Astrocyte (in vitro differentiated cells and primary cell): ENCODE data around the gene CERS6. TPM values are rescaled to one million over a fixed set of nuclear protein-coding genes. Genes with fewer than 3 reads are reported as not detected.
A peak's percentile ranks its signal among the peaks of the same experiment; 100 is the strongest.
"Not testable (repeated sequence)": the region's sequence is repeated elsewhere in the genome, so short reads cannot be mapped to it uniquely, and the experiment has no call there.

Experiments used
- DNase-seq: peaks from one replicate; pipeline ENCODE4 v3.0.0-alpha.2; 2010; ENCODE audit warnings: low read depth
- FAIRE-seq: peaks from 2 replicates; lab custom pipeline; 2011; peaks lifted over from hg19 to GRCh38; lab: Jason Lieb, UNC
- H2AFZ ChIP-seq: 2 replicates; pipeline ENCODE4 v1.6.0; 2012; ENCODE audit warnings: low read depth, low read length, inconsistent platforms
- H3K27ac ChIP-seq: 2 replicates; pipeline ENCODE4 v1.5.1; 2011; ENCODE audit warnings: low read depth, low read length, inconsistent platforms
- H3K27me3 ChIP-seq: 2 replicates; pipeline ENCODE4 v1.6.0; 2011; ENCODE audit warnings: low read length, inconsistent platforms; ENCODE audit not compliant: insufficient read depth
- H3K36me3 ChIP-seq: 2 replicates; pipeline ENCODE4 v1.5.1; 2011; ENCODE audit warnings: low read length, inconsistent platforms; ENCODE audit not compliant: insufficient read depth
- H3K4me1 ChIP-seq: 2 replicates; pipeline ENCODE4 v1.5.1; 2011; ENCODE audit warnings: low read length, inconsistent platforms; ENCODE audit not compliant: insufficient read depth
- H3K4me2 ChIP-seq: 2 replicates; pipeline ENCODE4 v1.6.0; 2012; ENCODE audit warnings: low read length, inconsistent platforms
- H3K4me3 ChIP-seq: 2 replicates; pipeline ENCODE4 v1.5.1; 2011; ENCODE audit warnings: low read depth, mild to moderate bottlenecking, low read length, inconsistent platforms; ENCODE audit not compliant: insufficient read depth
- H3K79me2 ChIP-seq: 2 replicates; pipeline ENCODE4 v1.6.0; 2012; ENCODE audit warnings: mild to moderate bottlenecking, low read length, inconsistent platforms; ENCODE audit not compliant: insufficient read depth
- H3K9ac ChIP-seq: 2 replicates; pipeline ENCODE4 v1.6.0; 2012; ENCODE audit warnings: mild to moderate bottlenecking, low read length, inconsistent platforms
- H3K9me3 ChIP-seq: 2 replicates; pipeline ENCODE4 v1.5.1; 2012; ENCODE audit warnings: low read depth, mild to moderate bottlenecking, low read length, inconsistent platforms; ENCODE audit not compliant: insufficient read depth
- H4K20me1 ChIP-seq: 2 replicates; pipeline ENCODE4 v1.6.0; 2012; ENCODE audit warnings: low read length, inconsistent platforms; ENCODE audit not compliant: insufficient read depth
- H3K27ac Mint-ChIP-seq: one replicate; pipeline ENCODE4 v1.8.0; 2021; ENCODE audit warnings: mild to moderate bottlenecking, mixed read lengths; ENCODE audit not compliant: unreplicated experiment
- H3K27me3 Mint-ChIP-seq: one replicate; pipeline ENCODE4 v1.8.0; 2021; ENCODE audit warnings: low read depth, mixed read lengths; ENCODE audit not compliant: unreplicated experiment
- H3K36me3 Mint-ChIP-seq: one replicate; pipeline ENCODE4 v1.8.0; 2021; ENCODE audit warnings: low read depth, mixed read lengths; ENCODE audit not compliant: unreplicated experiment
- H3K4me1 Mint-ChIP-seq: one replicate; pipeline ENCODE4 v1.8.0; 2021; ENCODE audit warnings: low read depth, mixed read lengths; ENCODE audit not compliant: unreplicated experiment
- H3K4me3 Mint-ChIP-seq: one replicate; pipeline ENCODE4 v1.8.0; 2021; ENCODE audit warnings: mild to moderate bottlenecking, moderate library complexity, mixed read lengths; ENCODE audit not compliant: unreplicated experiment
- H3K9me3 Mint-ChIP-seq: one replicate; pipeline ENCODE4 v1.8.0; 2021; ENCODE audit warnings: mild to moderate bottlenecking, mixed read lengths; ENCODE audit not compliant: unreplicated experiment
- EZH2 ChIP-seq: IDR thresholded peaks from 2 replicates; pipeline ENCODE4 v1.6.1; 2012; ENCODE audit warnings: mild to moderate bottlenecking, low read length, inconsistent platforms; ENCODE audit not compliant: insufficient read depth
- total RNA-seq: library from RNA; stranded (reverse); gene quantifications from 2 replicates; pipeline ENCODE4 v1.2.1, GENCODE V29; 2021
- TF ChIP-seq, protein P1 (sequence below): IDR thresholded peaks from 2 replicates; pipeline ENCODE4 v1.5.1; 2011; ENCODE audit warnings: low read depth, mild to moderate bottlenecking, inconsistent platforms, low read length, moderate library complexity; ENCODE audit not compliant: insufficient read depth

Gene CERS6
- total RNA-seq, 1 donor from 2014 or later = 23.4 TPM

DNA sequence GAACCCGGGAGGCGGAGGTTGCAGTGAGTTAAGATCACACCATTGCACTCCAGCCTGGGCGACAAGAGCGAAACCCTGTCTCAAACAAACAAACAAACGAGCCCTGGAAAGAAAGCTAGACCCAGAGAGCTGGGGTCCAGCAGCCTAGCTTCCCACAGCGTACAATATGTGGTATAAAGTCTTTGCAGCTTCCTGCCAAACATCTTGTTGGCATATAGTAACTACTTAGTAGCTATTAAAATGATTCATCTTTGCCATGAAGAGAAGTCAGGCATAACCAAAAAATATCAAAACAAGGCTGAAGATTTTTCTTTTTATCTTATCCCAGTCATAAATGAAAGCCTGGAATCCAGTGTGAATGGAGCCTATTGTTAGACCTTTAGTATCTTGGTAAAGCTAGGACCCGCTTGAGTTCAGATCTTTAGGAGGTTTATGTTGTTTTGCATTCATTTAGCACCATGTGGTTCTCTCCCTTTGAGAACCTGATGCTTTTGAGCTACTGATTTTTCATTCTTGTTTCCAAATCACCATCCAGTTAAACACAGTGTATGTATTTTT lies 206.7 kb downstream of the CERS6 start:
- H3K27me3 ChIP-seq = no peaks in the 10 kb centered on the region
- no peaks in the 10 kb centered on the region for H3K4me1 ChIP-seq
- no peak overlapping the region for H3K27ac ChIP-seq
- H3K4me3 Mint-ChIP-seq = no peak overlapping the region
- H3K79me2 ChIP-seq = no peaks in the 10 kb centered on the region
- no peak for DNase-seq
- H3K4me1 Mint-ChIP-seq = peaks cover 5% of the 10 kb centered on the region
- TF ChIP-seq, protein P1, sequence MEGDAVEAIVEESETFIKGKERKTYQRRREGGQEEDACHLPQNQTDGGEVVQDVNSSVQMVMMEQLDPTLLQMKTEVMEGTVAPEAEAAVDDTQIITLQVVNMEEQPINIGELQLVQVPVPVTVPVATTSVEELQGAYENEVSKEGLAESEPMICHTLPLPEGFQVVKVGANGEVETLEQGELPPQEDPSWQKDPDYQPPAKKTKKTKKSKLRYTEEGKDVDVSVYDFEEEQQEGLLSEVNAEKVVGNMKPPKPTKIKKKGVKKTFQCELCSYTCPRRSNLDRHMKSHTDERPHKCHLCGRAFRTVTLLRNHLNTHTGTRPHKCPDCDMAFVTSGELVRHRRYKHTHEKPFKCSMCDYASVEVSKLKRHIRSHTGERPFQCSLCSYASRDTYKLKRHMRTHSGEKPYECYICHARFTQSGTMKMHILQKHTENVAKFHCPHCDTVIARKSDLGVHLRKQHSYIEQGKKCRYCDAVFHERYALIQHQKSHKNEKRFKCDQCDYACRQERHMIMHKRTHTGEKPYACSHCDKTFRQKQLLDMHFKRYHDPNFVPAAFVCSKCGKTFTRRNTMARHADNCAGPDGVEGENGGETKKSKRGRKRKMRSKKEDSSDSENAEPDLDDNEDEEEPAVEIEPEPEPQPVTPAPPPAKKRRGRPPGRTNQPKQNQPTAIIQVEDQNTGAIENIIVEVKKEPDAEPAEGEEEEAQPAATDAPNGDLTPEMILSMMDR = no peak
- no peaks in the 10 kb centered on the region for H3K9me3 ChIP-seq
- no peak for FAIRE-seq
- no peak overlapping the region for H3K4me2 ChIP-seq
- no peak overlapping the region for H3K4me3 ChIP-seq
- no peak overlapping the region for H3K9ac ChIP-seq
- H3K36me3 ChIP-seq = no peaks in the 10 kb centered on the region
- H3K27ac Mint-ChIP-seq = no peak overlapping the region
- no peaks in the 10 kb centered on the region for H3K9me3 Mint-ChIP-seq
- H3K36me3 Mint-ChIP-seq = no peaks in the 10 kb centered on the region
- no peak overlapping the region for H2AFZ ChIP-seq
- H3K27me3 Mint-ChIP-seq = no peaks in the 10 kb centered on the region
- no peaks in the 10 kb centered on the region for H4K20me1 ChIP-seq

DNA sequence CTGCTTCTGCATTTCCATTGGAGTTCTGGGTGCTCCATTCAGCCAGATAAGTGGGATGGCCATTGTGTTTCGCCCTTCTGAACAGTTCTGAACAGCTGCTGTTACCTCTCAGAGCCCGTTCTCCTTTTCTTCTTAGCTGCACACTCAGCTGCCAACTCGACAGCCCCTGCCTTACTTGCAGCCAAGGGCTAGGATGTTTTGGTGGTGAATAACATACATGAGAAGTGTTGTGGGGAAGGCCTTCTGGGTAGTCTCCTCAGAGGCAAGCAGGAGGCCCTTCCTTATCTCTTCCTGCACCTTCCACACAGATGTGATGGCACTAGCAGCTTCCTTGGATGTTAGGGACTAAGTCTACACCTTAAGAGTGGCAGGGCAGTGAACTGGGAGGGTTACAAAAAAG lies 207.9 kb downstream of the CERS6 start:
- Mint-ChIP-seq H3K9me3 (no peaks in the 10 kb centered on the region), H3K4me3 (no peak overlapping the region), H3K27ac (peak overlapping the region; percentile 38), H3K27me3 (no peaks in the 10 kb centered on the region), H3K36me3 (no peaks in the 10 kb centered on the region), H3K4me1 (peaks cover 5% of the 10 kb centered on the region)
- FAIRE-seq = no peak
- peak; percentile 63 for DNase-seq
- Histone ChIP-seq H3K27ac (no peak overlapping the region), H3K27me3 (no peaks in the 10 kb centered on the region), H3K36me3 (no peaks in the 10 kb centered on the region), H3K9ac (no peak overlapping the region), H3K4me2 (no peak overlapping the region), H4K20me1 (no peaks in the 10 kb centered on the region), H2AFZ (no peak overlapping the region), H3K9me3 (no peaks in the 10 kb centered on the region), H3K4me3 (no peak overlapping the region), H3K79me2 (no peaks in the 10 kb centered on the region), H3K4me1 (no peaks in the 10 kb centered on the region)
- TF ChIP-seq, protein P1 = no peak
- no peak for TF ChIP-seq EZH2

DNA sequence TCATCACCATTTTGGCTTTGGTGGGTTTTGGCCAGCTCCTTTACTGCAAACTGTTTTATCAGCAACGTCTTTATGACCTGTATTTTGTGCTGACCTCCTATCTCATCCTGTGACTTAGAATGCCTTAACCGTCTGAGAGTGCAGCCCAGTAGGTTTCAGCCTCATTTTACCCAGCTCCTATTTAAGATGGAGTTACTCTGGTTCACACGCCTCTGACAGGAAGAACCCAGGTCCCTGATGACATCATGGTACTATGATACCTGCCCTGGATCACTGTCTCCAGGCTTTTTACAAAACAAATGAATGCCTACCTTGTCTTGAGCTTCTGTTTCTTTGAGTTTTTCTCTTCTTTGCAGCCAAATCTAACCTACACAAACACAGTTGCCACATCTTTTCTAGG lies 208.6 kb downstream of the CERS6 start:
- not testable (repeated sequence) for H3K27ac ChIP-seq, H3K4me1 ChIP-seq, H3K4me3 Mint-ChIP-seq, H4K20me1 ChIP-seq, FAIRE-seq, H3K27ac Mint-ChIP-seq, H3K36me3 ChIP-seq, H3K36me3 Mint-ChIP-seq, H3K4me2 ChIP-seq, H3K9ac ChIP-seq, DNase-seq, H3K79me2 ChIP-seq, H3K27me3 ChIP-seq, H3K9me3 ChIP-seq, H3K27me3 Mint-ChIP-seq, H3K9me3 Mint-ChIP-seq, H3K4me3 ChIP-seq, H2AFZ ChIP-seq
- H3K4me1 Mint-ChIP-seq = peaks cover 12% of the 10 kb centered on the region
